ENCODE data around the gene LILRA6.
"Not testable (repeated sequence)": the region's sequence is repeated elsewhere in the genome, so short reads cannot be mapped to it uniquely, and the experiment has no call there.

DNA sequence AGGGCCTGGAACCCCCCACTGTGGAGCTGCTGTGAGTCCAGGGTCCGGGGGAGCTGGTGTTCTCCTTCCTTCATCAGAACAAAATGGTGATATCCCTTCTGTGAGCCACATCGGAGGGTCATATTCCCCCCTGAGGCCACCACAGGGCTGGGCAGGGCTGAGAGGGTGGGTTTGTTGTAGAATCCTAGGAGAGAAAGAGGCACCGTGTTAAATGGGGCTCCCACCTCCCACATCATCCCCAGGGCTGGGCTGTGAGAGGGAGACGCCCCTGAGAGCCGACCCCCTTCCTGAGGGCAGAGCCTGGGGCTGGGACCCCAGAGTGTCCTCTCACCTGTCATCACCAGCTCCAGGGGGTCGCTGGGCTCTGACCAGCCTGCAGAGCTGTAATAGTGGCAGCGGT is 20.6 kb downstream of the LILRA6 start:
- not testable (repeated sequence) for TF ChIP-seq CTCF (conservative IDR thresholded peaks at IDR 0.05; ENCODE audit: low read depth, low read length); EZH2 (IDR thresholded peaks at IDR 0.05; ENCODE audit: borderline replicate concordance, low read depth, low read length, poor library complexity, severe bottlenecking)

Data from A673 (cell line).